SK-N-SH (cell line): Measurements from ENCODE around the gene CPM. TPM values are rescaled to one million over a fixed set of nuclear protein-coding genes. Genes with fewer than 3 reads are reported as not detected.

Experiments
- CTCF ChIA-PET: fragments of 300-600, 350-600 bp; formaldehyde crosslinking; extraction: SDS; loops from one replicate; lab custom pipeline; 2021; lab: Yijun Ruan, JAX
- POLR2A ChIA-PET: fragments of 350-600 bp; sonication (Branson Sonifier 250); formaldehyde crosslinking; extraction: SDS; loops from one replicate; lab custom pipeline; 2020; ENCODE audit warnings: antibody characterized with exemption, inconsistent platforms; lab: Yijun Ruan, JAX
- DNase-seq: peaks from one replicate; pipeline ENCODE4 v3.0.0; 2012
- H2AFZ ChIP-seq: fragments of 200-600 bp; sonication (generic); 2 replicates; pipeline ENCODE4 v1.8.1; 2016; ENCODE audit warnings: antibody characterized with exemption, mild to moderate bottlenecking, low read depth
- H3F3A ChIP-seq: fragments of 200-600 bp; sonication (generic); replicated peaks from 2 replicates; pipeline ENCODE3; 2016; ENCODE audit warnings: antibody characterized with exemption, mild to moderate bottlenecking; ENCODE audit not compliant: insufficient read depth
- H3K27ac ChIP-seq, 2 experiments: fragments of 200-500 bp in 1 of 2; fragments of 200-600 bp in 1 of 2; sonication (Bioruptor generic) in 1 of 2; sonication (generic), shearing (Covaris generic) in 1 of 2; 2 replicates each; pipeline versions ENCODE4 v1.5.1 to v1.6.1; 2014 to 2016; ENCODE audit warnings: low read depth in 2 of 2, inconsistent platforms in 1 of 2, low read length in 1 of 2, mild to moderate bottlenecking in 1 of 2, mixed read lengths in 1 of 2
- H3K27me3 ChIP-seq: fragments of 200-600 bp; sonication (generic), shearing (Covaris generic); 2 replicates; pipeline ENCODE4 v1.6.1; 2016; ENCODE audit warnings: mixed run types; ENCODE audit not compliant: insufficient read depth
- H3K36me3 ChIP-seq, 2 experiments: fragments of 200-500 bp in 1 of 2; fragments of 200-600 bp in 1 of 2; sonication (Bioruptor generic) in 1 of 2; sonication (generic) in 1 of 2; replicated peaks in 1 of 2; 2 replicates each; pipeline versions ENCODE3 to v1.5.1; 2014 to 2016; ENCODE audit warnings: low read length in 1 of 2, mild to moderate bottlenecking in 1 of 2; ENCODE audit not compliant: insufficient read depth in 2 of 2, control insufficient read depth in 1 of 2
- H3K4me1 ChIP-seq, 2 experiments: fragments of 200-500 bp in 1 of 2; fragments of 200-600 bp in 1 of 2; sonication (Bioruptor generic) in 1 of 2; sonication (generic), shearing (Covaris generic) in 1 of 2; 2 replicates each; pipeline versions ENCODE4 v1.5.1 to v1.6.1; 2014 to 2016; ENCODE audit warnings: low read depth in 1 of 2, low read length in 1 of 2, mixed run types in 1 of 2; ENCODE audit not compliant: insufficient read depth in 2 of 2, control insufficient read depth in 1 of 2
- H3K4me2 ChIP-seq: fragments of 200-600 bp; sonication (generic), shearing (Covaris generic); 2 replicates; pipeline ENCODE4 v1.6.1; 2017; ENCODE audit warnings: mixed run types
- H3K4me3 ChIP-seq, 2 experiments: fragments of 200-500 bp in 1 of 2; fragments of 200-600 bp in 1 of 2; sonication (Bioruptor generic) in 1 of 2; sonication (generic), shearing (Covaris generic) in 1 of 2; 2 replicates each; pipeline versions ENCODE4 v1.5.1 to v1.8.1; 2014 to 2016; ENCODE audit warnings: low read depth in 2 of 2, inconsistent platforms in 1 of 2, low read length in 1 of 2, mild to moderate bottlenecking in 1 of 2, mixed read lengths in 1 of 2, moderate library complexity in 1 of 2
- H3K79me2 ChIP-seq: fragments of 200-600 bp; sonication (generic); 2 replicates; pipeline ENCODE4 v1.8.1; 2017; ENCODE audit warnings: mild to moderate bottlenecking; ENCODE audit not compliant: insufficient read depth
- H3K9ac ChIP-seq: fragments of 200-600 bp; sonication (generic); 2 replicates; pipeline ENCODE4 v1.6.1; 2017; ENCODE audit warnings: mixed run types
- H3K9me2 ChIP-seq: fragments of 200-600 bp; sonication (generic); 2 replicates; pipeline ENCODE4 v1.6.1; 2017; ENCODE audit warnings: mixed run types
- H3K9me3 ChIP-seq: fragments of 200-600 bp; sonication (generic); 2 replicates; pipeline ENCODE4 v1.6.1; 2017; ENCODE audit warnings: mixed run types, mild to moderate bottlenecking, moderate library complexity
- H4K20me1 ChIP-seq: fragments of 200-600 bp; sonication (generic); 2 replicates; pipeline ENCODE4 v1.6.1; 2017; ENCODE audit warnings: mild to moderate bottlenecking, mixed run types; ENCODE audit not compliant: insufficient read depth
- EP300 ChIP-seq, 2 experiments: IDR thresholded peaks; 2 replicates each; pipeline versions ENCODE4 v1.4.0 to v1.6.1; 2012; ENCODE audit warnings: borderline replicate concordance in 1 of 2, low read depth in 1 of 2, low read length in 1 of 2
- EZH2phosphoT487 ChIP-seq: fragments of 200-600 bp; sonication (generic); IDR thresholded peaks from 2 replicates; pipeline ENCODE4 v1.6.1; 2017; ENCODE audit warnings: low read depth, mixed run types, mild to moderate bottlenecking, antibody characterized with exemption, moderate library complexity, borderline replicate concordance
- FOXJ3 ChIP-seq: sonication (generic); formaldehyde crosslinking; IDR thresholded peaks from 2 replicates; pipeline ENCODE4 v1.5.1; 2020; ENCODE audit warnings: mild to moderate bottlenecking, missing genetic modification reagents
- GABPA ChIP-seq: IDR thresholded peaks from 2 replicates; pipeline ENCODE4 v1.4.0; 2012; ENCODE audit warnings: low read depth, mild to moderate bottlenecking
- GATA2 ChIP-seq: sonication (generic); formaldehyde crosslinking; IDR thresholded peaks from 2 replicates; pipeline ENCODE4 v1.5.0; 2020; ENCODE audit warnings: mild to moderate bottlenecking, missing genetic modification reagents
- JUND ChIP-seq: IDR thresholded peaks from 2 replicates; pipeline ENCODE4 v1.4.0; 2012
- MEF2A ChIP-seq: IDR thresholded peaks from 2 replicates; pipeline ENCODE4 v1.4.0; 2012; ENCODE audit warnings: low read depth, borderline replicate concordance
- MXI1 ChIP-seq: IDR thresholded peaks from 2 replicates; pipeline ENCODE4 v1.6.1; 2012; ENCODE audit warnings: mild to moderate bottlenecking, low read depth, low read length, improper control_type of control experiment
- RAD21 ChIP-seq: IDR thresholded peaks from 2 replicates; pipeline ENCODE4 v1.6.1; 2012; ENCODE audit warnings: mild to moderate bottlenecking, low read length
- SMC3 ChIP-seq: IDR thresholded peaks from 2 replicates; pipeline ENCODE4 v1.6.1; 2012; ENCODE audit warnings: low read depth, low read length, improper control_type of control experiment
- WGBS: methylation state at CpG from one replicate; pipeline ENCODE4 v1.1.6; 2017; ENCODE audit warnings: low lambda C conversion rate; 5-methylcytosine and 5-hydroxymethylcytosine counted together
- polyA plus RNA-seq, 3 experiments: library from polyadenylated mRNA; depleted of rRNA; stranded (reverse); fragments of >200 nt; gene quantifications; 2 replicates each; pipeline ENCODE4 v1.2.3, GENCODE V29; 2012
- TF ChIP-seq, protein P1 (sequence below): IDR thresholded peaks from 2 replicates; pipeline ENCODE4 v1.4.0; 2012; ENCODE audit warnings: low read depth

The CPM gene
- polyA plus RNA-seq, 1 of the 3 experiments (the other 2 are of a cell fraction) = 10.8 TPM

DNA sequence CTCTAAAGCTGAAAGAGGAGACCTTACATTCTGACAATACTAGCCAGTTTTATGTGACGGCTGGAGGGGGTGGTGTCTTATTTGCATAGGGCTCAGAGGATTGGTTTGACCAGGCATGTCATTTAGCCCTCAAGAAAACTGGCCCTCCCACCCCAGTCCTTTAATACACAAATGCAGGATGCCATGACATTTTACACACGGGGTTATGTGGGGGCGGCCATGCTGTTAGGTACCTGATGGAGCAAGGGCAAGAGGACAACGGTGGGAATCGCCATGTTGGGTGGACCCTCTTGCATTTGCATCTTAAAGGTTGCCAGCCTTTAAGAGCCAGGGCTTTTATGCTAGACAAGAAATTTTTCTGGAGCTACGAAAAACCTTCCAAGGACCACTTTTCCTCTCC lies 101.7 kb downstream of the CPM start:
- H3K27me3 ChIP-seq = no peaks in the 10 kb centered on the region
- CTCF ChIA-PET = interaction anchor here (0.8 to 3.1 kb wide), 11 partner anchors 10 to 849 kb away, joined by 3 to 31 read pairs (median 8); partner anchors contain the start of gene MDM2
- no peaks in the 10 kb centered on the region for H3K9me2 ChIP-seq
- no peak for TF ChIP-seq MEF2A
- TF ChIP-seq GABPA = no peak
- TF ChIP-seq EZH2phosphoT487 = no peak
- TF ChIP-seq FOXJ3 (CRISPR knock-in tag) = no peak
- TF ChIP-seq, protein P1, sequence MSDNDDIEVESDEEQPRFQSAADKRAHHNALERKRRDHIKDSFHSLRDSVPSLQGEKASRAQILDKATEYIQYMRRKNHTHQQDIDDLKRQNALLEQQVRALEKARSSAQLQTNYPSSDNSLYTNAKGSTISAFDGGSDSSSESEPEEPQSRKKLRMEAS = no peak
- no peak for TF ChIP-seq JUND
- peaks cover 0 to 12% of the 10 kb centered on the region in 2 experiments; a peak in 2 of 4 replicates for H3K4me1 ChIP-seq
- H3K4me3 ChIP-seq = no peak overlapping the region
- no peaks in the 10 kb centered on the region for H3K9me3 ChIP-seq
- whole genome bisulfite sequencing = 91% methylated on average over 6 of the region's 6 CpGs
- peaks cover 95% of the 10 kb centered on the region for H4K20me1 ChIP-seq
- H3K27ac ChIP-seq = peak overlapping the region in 1 of 2 experiments; percentile 15; a peak in 1 of 4 replicates
- POLR2A ChIA-PET = no interaction called here
- no peak for DNase-seq
- peaks cover 64 to 92% of the 10 kb centered on the region in 2 experiments for H3K36me3 ChIP-seq
- peaks cover 70% of the 10 kb centered on the region for H3F3A ChIP-seq
- H3K79me2 ChIP-seq = peaks cover 78% of the 10 kb centered on the region
- no peak overlapping the region for H3K9ac ChIP-seq
- H2AFZ ChIP-seq = no peak overlapping the region
- H3K4me2 ChIP-seq = no peak overlapping the region

DNA sequence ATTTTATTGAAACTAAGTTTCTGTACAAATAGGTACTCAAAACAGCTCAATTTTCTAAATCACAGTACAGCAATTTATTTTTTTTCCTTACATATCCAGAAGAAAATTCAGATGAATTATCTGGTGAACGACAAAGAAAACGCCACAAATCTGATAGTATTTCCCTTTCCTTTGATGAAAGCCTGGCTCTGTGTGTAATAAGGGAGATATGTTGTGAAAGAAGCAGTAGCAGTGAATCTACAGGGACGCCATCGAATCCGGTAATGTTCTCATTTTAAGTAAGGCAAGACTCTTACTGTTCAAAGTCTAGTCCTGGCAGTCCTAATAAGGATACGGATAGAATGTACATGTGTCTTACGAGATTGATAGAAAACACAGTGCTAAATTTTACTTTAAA lies 104.3 kb downstream of the CPM start:
- no peak overlapping the region for H2AFZ ChIP-seq
- 96% methylated on average over 7 of the region's 7 CpGs for WGBS
- H3K27me3 ChIP-seq = no peaks in the 10 kb centered on the region
- no peaks in the 10 kb centered on the region for H3K9me2 ChIP-seq
- H3K4me2 ChIP-seq = no peak overlapping the region
- peaks cover 75% of the 10 kb centered on the region for H3F3A ChIP-seq
- 0 out of 2 replicates have a peak overlapping the region, but pooled peaks have one; percentile 2 for H3K9ac ChIP-seq
- H3K9me3 ChIP-seq = no peaks in the 10 kb centered on the region
- CTCF ChIA-PET = interaction anchor here (1.0 kb wide), 2 partner anchors 12 to 16 kb away, joined by 3 to 4 read pairs; no protein-coding TSS in a partner anchor
- peak overlapping the region in 1 of 2 experiments; percentile 31; a peak in 1 of 4 replicates for H3K27ac ChIP-seq
- H3K4me3 ChIP-seq = no peak overlapping the region
- H4K20me1 ChIP-seq = peaks cover 94% of the 10 kb centered on the region
- no peaks in the 10 kb centered on the region for H3K4me1 ChIP-seq
- POLR2A ChIA-PET = no interaction called here
- TF ChIP-seq EP300 (IDR thresholded peaks at IDR 0.05; ENCODE audit: borderline replicate concordance in 1 of 2, low read depth in 1 of 2, low read length in 1 of 2) (no peak), SMC3 (no peak), GATA2 (CRISPR knock-in tag) (no peak), RAD21 (no peak), MXI1 (no peak)
- no peak for DNase-seq
- H3K79me2 ChIP-seq = peaks cover 76% of the 10 kb centered on the region
- H3K36me3 ChIP-seq = peaks cover 63 to 92% of the 10 kb centered on the region in 2 experiments
